Epidermal melanocyte (primary cell): Measurements from ENCODE around the gene IRAK1BP1.
"Not testable (repeated sequence)": the region's sequence is repeated elsewhere in the genome, so short reads cannot be mapped to it uniquely, and the experiment has no call there.

Experiments used
- DNase-seq: peaks from one replicate; pipeline ENCODE4 v3.0.0; 2011; ENCODE audit warnings: low spot score; ENCODE audit not compliant: insufficient read length

Gene IRAK1BP1

DNA sequence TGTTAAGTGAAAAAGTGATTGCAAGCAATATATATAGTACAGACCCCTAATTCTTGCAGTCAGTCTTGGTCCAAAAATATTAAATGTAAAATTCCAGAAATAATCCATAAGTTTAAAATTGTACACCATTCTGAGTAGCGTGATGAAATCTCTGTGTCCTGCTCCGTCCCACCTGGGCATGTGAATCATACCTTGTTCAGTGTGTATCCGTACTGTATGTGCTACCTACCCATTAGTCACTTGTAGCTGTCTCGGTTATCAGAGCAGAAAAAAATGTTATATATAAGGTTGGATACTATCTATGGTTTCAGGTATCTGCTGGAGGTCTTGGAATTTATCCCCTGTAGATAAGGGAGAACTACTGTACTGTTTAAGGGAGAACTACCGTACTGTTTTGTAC lies 16.3 kb downstream of the IRAK1BP1 start:
- DNase-seq, result no peak

DNA sequence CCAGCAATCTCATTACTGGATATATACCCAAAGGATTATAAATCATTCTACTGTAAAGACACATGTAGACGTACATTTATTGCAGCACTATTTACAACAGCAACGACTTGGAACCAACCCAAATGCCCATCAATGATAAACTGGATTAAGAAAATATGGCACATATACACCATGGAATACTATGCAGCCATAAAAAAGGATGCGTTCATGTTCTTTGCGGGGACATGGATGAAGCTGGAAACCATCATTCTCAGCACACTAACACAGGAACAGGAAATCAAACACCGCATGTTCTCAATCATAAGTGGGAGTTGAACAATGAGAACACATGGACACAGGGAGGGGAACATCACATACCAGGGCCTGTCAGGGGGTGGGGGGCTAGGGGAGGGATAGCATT lies 22.6 kb downstream of the IRAK1BP1 start:
- DNase-seq, result not testable (repeated sequence)

DNA sequence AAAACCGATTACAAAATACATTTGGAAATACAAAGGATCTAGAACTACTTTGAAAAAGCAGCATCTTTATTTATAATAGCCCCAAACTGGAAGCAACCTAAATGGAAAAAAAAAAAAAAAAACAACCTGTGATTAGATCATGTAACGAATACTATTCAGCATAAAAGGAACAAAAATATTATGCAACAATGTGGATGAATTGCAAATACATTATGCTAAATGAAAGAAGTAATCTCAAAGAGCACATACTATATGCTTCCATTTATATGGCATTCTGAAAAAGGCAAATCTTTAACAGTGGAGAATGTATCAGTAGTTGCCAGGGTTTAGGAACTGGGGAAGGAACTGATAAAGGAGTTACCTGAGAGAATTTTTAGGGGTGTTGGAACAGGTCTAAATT lies 28.9 kb downstream of the IRAK1BP1 start:
- no peak for DNase-seq

DNA sequence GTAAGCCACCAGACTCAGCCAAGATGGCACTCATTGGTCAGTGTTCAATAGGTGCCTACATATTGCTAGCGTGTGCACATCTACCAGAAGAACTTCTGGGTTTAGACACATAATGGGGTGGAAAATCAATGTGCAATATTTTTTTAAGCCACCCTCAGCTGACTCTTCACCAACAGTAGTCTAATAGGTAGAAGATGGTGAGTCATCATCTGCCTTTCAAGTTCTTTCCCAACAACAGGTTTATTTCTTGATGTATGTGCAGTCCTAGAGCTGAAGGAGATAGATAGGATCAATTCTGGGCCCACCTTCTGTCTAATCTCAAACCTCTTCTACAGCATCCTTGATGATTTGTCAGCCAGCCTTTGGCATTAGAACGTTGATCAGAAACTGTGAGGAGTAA lies 41.3 kb downstream of the IRAK1BP1 start:
- no peak for DNase-seq

DNA sequence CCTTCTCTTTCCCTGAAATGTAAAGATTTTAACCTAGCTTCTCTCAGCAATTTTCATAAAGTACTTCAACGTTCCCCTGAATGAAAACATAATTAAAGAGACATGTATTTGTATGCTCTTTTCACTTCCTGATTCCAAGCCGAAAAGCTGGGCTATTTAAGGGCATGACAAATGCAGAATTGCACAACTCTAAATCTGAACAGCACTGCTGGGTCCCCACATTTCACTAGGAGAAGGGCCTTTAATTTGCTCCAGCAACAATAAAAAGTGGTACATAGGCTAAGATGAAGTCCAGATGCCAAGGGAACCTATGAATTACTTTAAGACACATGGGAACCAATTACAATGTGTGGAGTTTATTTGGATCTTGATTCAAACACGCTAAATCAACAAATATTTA lies 42.0 kb downstream of the IRAK1BP1 start:
- DNase-seq, result no peak

DNA sequence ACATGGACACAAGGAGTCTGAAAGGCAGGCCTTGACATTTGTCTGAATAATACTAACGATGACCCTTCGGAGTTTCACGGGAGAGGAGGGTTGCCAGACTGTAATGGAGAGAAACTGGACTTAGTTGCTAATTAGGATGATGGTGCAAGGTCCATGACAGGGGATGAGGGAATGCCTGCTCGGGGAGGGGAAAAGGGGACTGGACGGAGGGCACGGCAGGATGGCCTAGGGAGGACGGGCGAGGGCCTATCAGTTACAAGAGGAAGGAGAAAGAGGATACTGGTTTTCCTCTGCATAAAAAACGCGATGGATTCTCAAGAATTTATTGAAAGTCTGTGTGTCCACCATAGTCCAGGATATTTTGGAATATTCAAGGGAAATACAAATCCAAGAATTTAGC lies 42.7 kb downstream of the IRAK1BP1 start:
- no peak for DNase-seq

DNA sequence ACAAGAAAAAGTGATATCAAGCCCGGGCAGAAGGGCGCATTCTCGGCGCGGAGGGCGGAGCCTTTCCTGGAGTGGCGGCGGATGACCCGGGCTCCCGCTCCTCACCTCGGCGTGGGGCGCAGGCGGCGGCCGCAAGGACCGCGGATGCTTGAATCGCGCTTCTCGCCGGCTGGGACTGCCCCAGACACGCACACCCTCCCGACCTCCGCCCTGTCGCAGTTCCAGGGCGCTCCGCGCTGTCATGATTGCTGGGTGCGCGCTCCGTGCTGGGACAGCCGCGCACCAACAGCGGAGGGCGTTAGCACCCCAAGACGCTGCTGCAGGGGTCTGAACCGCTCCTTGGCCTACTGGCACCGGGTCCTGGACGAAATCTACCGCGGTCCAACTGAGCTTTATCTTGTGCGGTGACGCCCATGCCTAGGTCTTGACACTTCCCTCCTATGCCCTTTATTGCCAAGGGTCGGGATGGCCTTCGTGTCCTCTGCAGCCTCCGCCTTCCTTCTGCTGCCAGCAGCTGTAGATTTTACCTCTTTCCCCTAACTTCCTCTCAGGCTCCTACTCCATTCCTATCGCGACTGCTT lies 43.3 kb downstream of the IRAK1BP1 start:
- DNase-seq, result no peak

DNA sequence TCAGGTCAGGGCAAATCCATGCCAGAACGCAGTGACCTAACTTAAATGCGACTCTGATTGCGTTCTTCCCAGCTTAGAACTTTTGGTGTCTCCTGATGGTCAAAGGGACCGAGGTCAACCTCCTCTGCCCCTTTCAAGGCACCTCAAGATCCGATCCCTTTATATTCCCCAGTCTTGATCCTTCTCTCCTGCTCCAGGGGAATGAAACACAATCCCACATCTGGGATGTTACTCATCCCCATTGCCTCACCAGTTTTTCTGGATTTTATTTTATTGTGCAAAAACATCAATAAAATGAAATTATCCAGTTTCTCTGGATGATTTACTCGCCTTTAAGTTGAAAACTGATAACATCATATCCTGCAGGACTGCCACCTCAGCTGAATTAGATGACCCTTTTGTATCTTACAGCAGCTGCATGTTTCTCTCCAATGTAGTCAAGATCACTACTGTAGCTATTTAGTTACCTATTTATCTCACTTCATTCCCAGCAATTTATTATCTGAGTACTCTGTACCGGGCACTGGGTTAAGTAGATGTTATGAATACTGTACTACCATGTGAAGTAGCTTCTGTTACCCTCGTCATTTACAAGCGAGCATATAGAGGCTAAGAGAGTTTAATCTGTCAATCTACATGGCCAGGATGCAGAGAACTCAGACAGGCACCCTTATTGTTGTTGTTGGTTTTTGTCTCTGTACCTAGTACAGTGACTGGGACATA lies 44.0 kb downstream of the IRAK1BP1 start:
- no peak for DNase-seq

DNA sequence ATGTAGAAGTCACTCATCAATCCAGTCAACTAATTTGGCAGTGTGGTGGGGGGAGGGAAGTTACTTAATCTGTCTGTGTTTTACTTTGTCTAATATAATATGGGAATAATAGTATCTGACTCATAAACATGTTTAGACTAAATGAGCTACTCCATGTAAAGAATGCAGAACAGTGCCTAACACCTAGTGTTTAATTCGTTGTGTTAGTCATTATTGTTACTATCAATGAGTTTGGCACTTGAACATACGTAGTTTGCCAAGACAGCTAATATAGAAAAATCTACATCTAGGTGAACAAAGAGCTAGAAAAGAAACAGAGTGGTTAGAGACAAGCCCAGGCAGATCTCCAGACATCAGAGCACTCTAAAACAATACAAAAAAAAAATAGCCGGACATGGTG lies 49.1 kb downstream of the IRAK1BP1 start:
- no peak for DNase-seq

DNA sequence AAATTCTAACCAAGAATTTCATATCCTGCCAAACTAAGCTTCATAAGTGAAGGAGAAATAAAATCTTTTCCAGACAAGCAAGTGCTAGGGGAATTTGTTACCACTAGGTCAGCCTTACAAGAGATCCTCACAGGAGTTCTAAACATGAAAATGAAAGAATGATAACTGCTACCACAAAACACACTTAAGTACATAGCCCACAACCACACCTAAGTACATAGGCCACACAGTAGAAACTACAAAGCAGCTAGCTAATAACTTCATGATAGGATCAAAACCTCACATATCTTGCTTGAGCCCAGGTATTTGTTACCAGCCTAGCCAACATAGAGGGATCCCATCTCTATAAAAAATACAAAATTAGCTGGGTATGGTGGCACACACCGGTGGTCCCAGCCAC lies 50.4 kb downstream of the IRAK1BP1 start:
- no peak for DNase-seq

DNA sequence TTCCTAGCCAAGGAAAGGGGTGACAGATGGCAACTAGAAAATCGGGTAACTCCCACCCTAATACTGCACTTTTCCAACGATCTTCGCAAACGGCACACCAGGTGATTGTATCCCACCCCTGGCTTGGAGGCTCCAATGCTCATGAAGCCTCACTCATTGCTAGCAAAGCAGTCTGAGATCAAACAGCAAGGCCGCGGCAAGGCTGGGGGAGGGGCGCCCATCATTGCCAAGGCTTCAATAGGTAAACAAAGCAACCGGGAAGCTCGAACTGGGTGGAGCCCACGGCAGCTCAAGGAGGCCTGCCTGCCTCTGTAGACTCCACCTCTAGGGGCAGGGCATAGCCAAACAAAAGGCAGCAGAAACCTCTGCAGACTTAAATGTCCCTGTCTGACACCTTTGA lies 53.8 kb downstream of the IRAK1BP1 start:
- not testable (repeated sequence) for DNase-seq

DNA sequence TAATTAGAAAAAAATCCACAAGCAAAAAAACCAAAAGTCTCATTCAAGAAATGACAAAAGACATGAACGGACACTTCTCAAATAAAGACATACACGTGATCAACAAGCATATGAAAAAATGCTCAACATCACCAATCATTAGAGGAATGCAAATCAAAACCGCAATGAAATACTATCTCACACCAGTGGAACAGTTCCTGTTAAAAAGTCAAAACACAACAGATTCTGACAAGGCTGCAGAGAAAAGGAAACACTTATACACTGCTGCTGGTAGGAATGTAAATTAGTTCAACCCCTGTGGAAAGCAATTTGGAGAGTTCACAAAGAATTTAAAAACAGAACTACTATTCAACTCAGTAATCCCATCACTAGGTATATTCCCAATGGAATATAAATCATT lies 58.0 kb downstream of the IRAK1BP1 start:
- no peak for DNase-seq

DNA sequence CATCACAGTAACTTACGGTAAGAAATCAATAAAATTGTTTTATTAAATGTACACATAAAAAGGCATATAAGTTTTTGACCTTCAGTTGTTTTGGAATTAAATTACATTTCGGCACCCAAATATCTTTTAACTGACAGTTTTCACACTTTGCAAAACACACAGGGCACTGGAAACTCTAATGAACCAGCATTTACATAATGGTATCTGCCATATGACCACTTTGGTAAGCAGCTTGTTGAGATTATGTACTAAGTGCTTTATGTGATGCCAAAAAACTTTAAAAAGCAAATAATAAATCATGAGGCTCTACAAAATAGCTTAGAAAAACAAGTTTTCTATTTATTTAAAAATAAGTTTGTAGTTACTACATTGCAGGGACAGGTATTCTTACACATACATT lies 68.2 kb downstream of the IRAK1BP1 start:
- no peak for DNase-seq

DNA sequence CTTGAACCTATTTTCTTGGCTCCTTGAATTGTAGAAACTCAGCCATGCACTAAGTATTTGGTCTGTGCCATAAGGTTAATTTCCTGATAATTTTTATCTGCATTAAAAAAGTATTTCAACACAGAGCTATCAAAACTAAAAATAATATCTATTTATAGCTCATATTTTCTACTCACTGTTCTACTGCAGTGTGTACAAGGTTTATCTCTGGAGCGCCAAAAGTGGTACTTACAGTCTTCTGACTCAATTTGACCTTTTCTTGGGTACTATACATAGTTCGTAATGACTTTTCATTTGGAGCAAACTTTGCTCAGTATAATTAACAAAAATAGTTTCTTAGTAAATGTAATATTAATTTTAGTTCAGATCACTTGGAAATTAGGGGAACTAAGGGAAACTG lies 69.2 kb downstream of the IRAK1BP1 start:
- DNase-seq, result no peak

DNA sequence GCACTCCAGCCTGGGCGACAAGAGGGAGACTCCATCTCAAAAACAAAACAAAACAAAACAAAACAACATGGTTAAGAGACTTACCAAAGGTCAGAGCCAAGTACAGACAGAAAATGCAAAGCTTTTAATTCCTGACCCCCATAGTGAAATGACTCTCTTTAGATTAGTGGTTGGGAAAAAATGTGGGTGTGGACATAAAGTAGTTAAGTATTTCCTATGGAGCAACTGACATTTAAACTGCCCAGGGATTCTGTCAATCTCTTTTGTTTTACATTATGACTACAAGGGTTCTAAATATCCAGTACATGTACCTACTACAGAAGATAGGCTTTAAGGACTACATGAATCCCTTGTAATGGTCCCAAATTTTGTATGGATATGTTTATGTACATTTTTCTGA lies 75.1 kb downstream of the IRAK1BP1 start:
- DNase-seq, result no peak

DNA sequence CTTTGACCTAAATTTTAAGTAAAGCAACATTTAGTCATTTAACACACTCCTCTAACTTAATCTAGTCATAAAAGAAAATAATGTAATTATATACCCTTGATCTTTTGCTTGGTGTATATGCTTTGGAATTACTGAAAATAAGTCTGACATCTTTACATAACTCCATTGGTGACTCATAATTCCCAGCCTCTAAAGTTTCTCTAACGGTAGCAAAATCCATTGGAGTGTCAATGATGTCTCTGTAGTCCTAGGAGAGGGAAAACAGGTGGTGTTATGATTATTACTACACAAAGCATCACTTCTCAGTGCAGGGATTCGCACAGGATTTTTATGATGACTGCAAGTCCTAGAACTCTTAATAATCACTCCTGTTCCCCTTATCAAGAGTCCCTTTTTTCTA lies 80.2 kb downstream of the IRAK1BP1 start:
- no peak for DNase-seq

DNA sequence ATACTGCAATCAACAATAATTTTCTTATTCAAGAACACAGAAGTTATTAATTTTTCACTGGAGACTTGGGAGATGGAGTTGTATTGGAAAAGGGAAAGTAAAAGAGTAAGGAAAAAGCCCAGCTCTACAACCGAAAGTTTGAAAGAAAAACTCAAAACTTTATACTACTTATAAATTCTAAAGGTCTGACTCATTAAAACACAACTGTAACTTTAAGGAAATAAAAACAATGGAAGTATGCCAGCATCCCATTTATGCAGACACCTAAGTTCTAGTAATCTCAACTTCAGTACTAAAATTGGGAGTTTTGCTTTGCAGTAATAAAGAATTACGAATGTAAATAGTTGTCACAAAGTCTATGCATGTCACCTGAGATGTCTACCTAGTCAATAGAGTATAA lies 80.6 kb downstream of the IRAK1BP1 start:
- no peak for DNase-seq

DNA sequence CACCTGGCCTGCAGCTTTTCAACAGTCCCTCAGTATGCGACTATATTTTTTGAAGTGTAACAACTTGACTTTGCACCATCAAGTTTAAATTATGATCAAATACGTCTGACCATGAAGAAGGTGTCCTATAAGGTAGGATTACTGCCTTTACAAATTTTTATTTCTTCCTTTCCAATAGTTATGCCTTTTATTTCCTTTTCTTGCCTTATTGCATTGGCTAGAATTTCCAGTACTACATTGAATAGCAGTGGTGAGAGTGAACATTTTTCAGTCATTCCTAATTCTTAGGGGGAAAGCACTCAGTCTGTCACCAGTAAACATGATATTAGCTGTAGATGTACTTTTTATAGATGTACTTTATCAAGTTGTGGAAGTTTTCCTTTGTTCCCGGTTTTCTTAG lies 81.4 kb downstream of the IRAK1BP1 start:
- no peak for DNase-seq

DNA sequence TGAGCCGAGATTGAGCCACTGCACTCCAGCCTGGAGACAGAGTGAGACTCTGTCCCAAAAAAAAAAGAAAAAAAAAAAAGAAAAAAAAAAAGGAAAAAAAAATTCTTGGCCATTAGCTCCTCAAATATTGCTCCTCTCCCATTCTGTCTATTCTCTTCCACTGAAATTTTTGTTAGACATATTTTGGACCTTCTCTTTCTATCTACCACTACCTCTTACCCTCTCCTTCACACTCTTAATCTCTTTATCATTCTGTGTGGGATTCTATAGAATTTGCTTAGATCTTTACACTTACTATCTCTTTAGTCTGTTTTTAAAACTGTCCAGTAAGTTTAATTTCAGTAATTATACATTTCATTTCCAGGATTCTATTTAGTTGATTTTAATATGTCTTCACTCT lies 85.0 kb downstream of the IRAK1BP1 start:
- no peak for DNase-seq
